NCI-H1694 treated with DMSO at 0.1 percent for 48 hours (cell line): ENCODE results near the gene SLCO4C1.

ENCODE experiments used
- DNase-seq: peaks from one replicate; lab custom pipeline; 2025; lab: John Stamatoyannopoulos, UW

Gene SLCO4C1

GRCh38 chr5:102270036-102270435, 26.0 kb downstream of the SLCO4C1 start:
- DNase-seq, result no peak

GRCh38 chr5:102262688-102263087, 33.4 kb downstream of the SLCO4C1 start:
- no peak for DNase-seq

- DNase-seq, result no peak
Measured at GRCh38 chr5:102249381-102249780, 46.7 kb downstream of the SLCO4C1 start.

- no peak for DNase-seq
Measured at GRCh38 chr5:102243213-102243612, 52.9 kb downstream of the SLCO4C1 start.

- DNase-seq, result no peak
Measured at GRCh38 chr5:102241809-102242421, 54.2 kb downstream of the SLCO4C1 start.

- DNase-seq, result no peak
Measured at GRCh38 chr5:102231693-102232619, 64.1 kb downstream of the SLCO4C1 start.

- no peak for DNase-seq
Measured at GRCh38 chr5:102229685-102230084, 66.4 kb downstream of the SLCO4C1 start.

- DNase-seq, result no peak
Measured at GRCh38 chr5:102226321-102226720, 69.8 kb downstream of the SLCO4C1 start.

GRCh38 chr5:102223542-102224477, 72.3 kb downstream of the SLCO4C1 start:
- peak; percentile 15 for DNase-seq

- DNase-seq, result no peak
Measured at GRCh38 chr5:102222772-102223171, 73.3 kb downstream of the SLCO4C1 start.

GRCh38 chr5:102221949-102222348, 74.1 kb downstream of the SLCO4C1 start:
- no peak for DNase-seq

- no peak for DNase-seq
Measured at GRCh38 chr5:102218159-102218558, 77.9 kb downstream of the SLCO4C1 start.

- no peak for DNase-seq
Measured at GRCh38 chr5:102216678-102217077, 79.4 kb downstream of the SLCO4C1 start.

GRCh38 chr5:102211165-102211564, 84.9 kb downstream of the SLCO4C1 start:
- DNase-seq, result no peak

- DNase-seq, result no peak
Measured at GRCh38 chr5:102200861-102201260, 95.2 kb downstream of the SLCO4C1 start.

- no peak for DNase-seq
Measured at GRCh38 chr5:102196481-102196880, 99.6 kb downstream of the SLCO4C1 start.
